Breast epithelium (tissue), 3 donors: ENCODE results near the gene CCDC3.

Source experiments
- POLR2A ChIP-seq: fragments of 450-650 bp; IDR thresholded peaks from one replicate; pipeline ENCODE4 v1.6.1; 2016; ENCODE audit warnings: antibody characterized with exemption, mild to moderate bottlenecking, moderate library complexity
- POLR2AphosphoS5 ChIP-seq, 3 donors: sonication (generic); formaldehyde crosslinking; IDR thresholded peaks; one replicate each; pipeline ENCODE4 v1.6.1; 2017; ENCODE audit warnings: antibody characterized with exemption in 3 of 3
- TF ChIP-seq, protein P1 (sequence below), 3 donors: fragments of 450-650 bp; IDR thresholded peaks; one replicate each; pipeline ENCODE4 v1.5.1; 2016 to 2017; ENCODE audit warnings: antibody characterized with exemption in 3 of 3, mild to moderate bottlenecking in 3 of 3, moderate library complexity in 3 of 3

DNA sequence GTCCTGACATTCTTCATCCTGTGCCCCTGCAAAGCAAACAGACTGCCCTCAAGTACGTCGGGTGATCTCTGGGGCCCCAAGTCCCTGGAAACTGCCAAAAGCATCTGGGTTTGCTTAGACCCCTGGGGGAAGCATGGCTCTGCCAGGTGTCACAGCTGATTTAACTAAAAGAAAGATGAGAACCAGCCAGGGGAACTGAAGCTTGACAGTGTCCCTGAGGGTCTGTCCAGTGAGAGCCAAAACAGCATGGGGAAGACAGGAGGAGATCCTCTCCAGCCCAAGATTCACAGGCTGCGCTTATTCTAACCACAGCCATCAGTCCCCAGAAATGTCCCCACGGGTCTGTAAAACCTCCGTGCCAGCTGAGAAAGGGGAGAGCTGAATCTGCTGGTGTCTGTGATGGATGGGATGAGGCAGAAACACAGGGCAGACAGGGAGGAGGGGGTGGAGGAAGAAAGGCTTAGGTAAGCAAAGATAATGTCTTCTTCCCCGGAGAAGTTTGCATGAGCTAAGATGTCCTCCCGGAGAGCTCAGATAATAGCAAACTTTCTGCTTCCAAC is 21.3 kb downstream of the CCDC3 start:
- TF ChIP-seq, protein P1, sequence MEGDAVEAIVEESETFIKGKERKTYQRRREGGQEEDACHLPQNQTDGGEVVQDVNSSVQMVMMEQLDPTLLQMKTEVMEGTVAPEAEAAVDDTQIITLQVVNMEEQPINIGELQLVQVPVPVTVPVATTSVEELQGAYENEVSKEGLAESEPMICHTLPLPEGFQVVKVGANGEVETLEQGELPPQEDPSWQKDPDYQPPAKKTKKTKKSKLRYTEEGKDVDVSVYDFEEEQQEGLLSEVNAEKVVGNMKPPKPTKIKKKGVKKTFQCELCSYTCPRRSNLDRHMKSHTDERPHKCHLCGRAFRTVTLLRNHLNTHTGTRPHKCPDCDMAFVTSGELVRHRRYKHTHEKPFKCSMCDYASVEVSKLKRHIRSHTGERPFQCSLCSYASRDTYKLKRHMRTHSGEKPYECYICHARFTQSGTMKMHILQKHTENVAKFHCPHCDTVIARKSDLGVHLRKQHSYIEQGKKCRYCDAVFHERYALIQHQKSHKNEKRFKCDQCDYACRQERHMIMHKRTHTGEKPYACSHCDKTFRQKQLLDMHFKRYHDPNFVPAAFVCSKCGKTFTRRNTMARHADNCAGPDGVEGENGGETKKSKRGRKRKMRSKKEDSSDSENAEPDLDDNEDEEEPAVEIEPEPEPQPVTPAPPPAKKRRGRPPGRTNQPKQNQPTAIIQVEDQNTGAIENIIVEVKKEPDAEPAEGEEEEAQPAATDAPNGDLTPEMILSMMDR (IDR thresholded peaks at IDR 0.05) = no peak
- TF ChIP-seq POLR2AphosphoS5 (IDR thresholded peaks at IDR 0.05) (no peak), POLR2A (no peak)
